ENCODE data around the gene CBL. TPM values are rescaled to one million over a fixed set of nuclear protein-coding genes. Genes with fewer than 3 reads are reported as not detected.

The CBL gene
- total RNA-seq, 3 donors from 2014 or later (not counting 1 experiment from before 2014, with no cell fraction given), result 29.0 to 32.5 (median 30.1) TPM

DNA sequence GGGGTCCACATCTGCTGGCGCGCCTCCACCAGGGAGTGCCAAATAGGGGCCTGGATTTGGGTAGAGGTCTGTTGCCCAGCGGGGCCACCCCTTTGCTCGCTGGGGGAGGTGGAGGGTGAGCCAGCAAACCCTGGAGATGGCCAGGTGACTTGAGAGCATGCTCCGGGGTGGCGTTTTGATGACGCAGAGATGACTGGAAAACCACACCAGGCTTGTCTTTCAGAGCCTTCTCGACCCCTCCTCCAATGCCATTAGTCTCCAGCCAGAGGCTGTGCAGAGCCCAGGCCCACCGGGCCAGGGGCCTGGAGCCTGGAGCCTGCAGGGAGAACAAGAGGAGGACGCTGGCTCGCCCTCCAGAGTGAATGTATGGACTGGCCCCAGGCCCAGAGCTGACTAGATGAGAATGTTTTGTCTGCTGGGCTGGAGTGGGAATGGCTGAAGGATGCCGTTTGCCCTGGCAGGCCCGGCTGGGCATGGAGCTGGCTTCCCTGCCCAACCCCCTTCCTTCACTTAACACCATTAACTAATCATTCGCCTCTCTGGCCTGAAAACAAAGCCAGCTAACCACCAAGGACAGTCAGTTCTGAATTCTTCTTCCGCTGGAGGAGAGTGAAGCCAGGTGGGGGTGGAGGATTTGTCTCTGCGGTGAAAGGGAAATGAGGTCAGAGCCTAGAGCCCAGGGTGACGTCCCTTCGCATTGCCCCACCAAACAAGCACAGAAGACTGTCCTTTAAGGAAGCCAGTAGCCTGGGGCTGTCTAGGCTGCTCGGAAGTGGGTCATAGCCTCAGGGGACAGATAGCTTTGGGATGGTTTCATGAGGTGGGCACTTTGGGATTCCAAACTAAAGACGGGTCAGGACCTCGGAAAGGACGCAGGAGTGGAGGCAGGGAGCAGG, 112.3 kb downstream of the CBL start:
- Mint-ChIP-seq H3K36me3 (no peaks in the 10 kb centered on the region), H3K27ac (peak overlapping the region in 1 of 2 donors; percentile 15), H3K4me3 (peak overlapping the region; percentile 50), H3K9me3 (no peaks in the 10 kb centered on the region), H3K4me1 (peaks cover 0 to 39% of the 10 kb centered on the region in 2 donors), H3K27me3 (ENCODE audit: low read depth in 2 of 2) (peaks cover 20 to 27% of the 10 kb centered on the region in 2 donors)
- DNase-seq (peak in 1 of 2 donors; percentile 67), ATAC-seq (peak in 1 of 3 donors; percentile 14)
- 79% methylated on average over 21 of the region's 22 CpGs for WGBS (ENCODE audit: insufficient coverage)
- Histone ChIP-seq H3K4me3 (ENCODE audit: low read length) (no peak overlapping the region), H3K27me3 (ENCODE audit: control insufficient read depth, insufficient read depth, low read length) (peaks cover 31% of the 10 kb centered on the region), H3K9me3 (ENCODE audit: control insufficient read depth, insufficient read depth, low read length) (no peaks in the 10 kb centered on the region), H3K27ac (ENCODE audit: low read length) (peak overlapping the region; percentile 42), H3K36me3 (ENCODE audit: control insufficient read depth, insufficient read depth, low read length) (no peaks in the 10 kb centered on the region), H3K4me1 (ENCODE audit: control insufficient read depth, insufficient read depth, low read length) (peaks cover 44% of the 10 kb centered on the region)
- intact Hi-C loops (cut with micrococcal nuclease), result no loop called here
- TF ChIP-seq, protein P1, sequence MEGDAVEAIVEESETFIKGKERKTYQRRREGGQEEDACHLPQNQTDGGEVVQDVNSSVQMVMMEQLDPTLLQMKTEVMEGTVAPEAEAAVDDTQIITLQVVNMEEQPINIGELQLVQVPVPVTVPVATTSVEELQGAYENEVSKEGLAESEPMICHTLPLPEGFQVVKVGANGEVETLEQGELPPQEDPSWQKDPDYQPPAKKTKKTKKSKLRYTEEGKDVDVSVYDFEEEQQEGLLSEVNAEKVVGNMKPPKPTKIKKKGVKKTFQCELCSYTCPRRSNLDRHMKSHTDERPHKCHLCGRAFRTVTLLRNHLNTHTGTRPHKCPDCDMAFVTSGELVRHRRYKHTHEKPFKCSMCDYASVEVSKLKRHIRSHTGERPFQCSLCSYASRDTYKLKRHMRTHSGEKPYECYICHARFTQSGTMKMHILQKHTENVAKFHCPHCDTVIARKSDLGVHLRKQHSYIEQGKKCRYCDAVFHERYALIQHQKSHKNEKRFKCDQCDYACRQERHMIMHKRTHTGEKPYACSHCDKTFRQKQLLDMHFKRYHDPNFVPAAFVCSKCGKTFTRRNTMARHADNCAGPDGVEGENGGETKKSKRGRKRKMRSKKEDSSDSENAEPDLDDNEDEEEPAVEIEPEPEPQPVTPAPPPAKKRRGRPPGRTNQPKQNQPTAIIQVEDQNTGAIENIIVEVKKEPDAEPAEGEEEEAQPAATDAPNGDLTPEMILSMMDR (IDR thresholded peaks at IDR 0.05), result no peak

DNA sequence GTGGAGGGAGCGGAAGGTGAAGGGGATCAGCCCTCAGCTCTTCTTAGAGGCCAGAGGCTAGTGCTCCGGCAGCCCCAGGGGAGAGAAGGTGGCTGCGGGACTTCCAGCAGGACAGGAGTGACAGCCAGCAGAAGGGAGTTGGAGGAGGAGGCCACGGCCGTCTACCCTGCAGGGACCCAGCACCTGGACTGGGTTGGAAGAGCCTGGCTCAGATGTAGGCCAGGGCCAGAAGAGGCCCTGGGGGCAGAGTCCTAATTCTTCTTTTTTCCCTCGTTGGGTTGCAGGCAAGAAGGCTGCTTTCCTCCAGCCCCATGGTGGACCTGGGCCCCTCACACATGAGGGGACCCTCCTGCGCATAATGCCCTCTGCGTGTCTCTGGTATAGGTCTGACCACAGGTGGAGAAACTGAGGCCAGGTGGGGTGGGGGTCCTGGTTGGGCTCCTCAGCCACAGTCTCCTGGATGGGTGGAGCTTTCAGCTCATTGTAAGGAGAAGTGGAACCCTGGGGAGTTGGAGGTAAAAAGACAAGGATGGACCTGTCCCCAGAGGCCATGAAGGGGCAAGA, 113.1 kb downstream of the CBL start:
- peaks cover 27 to 31% of the 10 kb centered on the region in 2 donors for H3K27me3 Mint-ChIP-seq (ENCODE audit: low read depth in 2 of 2)
- 83% methylated on average over 8 of the region's 8 CpGs for WGBS (ENCODE audit: insufficient coverage)
- no peak overlapping the region for H3K4me3 ChIP-seq (ENCODE audit: low read length)
- no peaks in the 10 kb centered on the region for H3K36me3 Mint-ChIP-seq
- peak overlapping the region in 1 of 2 donors; percentile 35 for H3K27ac Mint-ChIP-seq
- H3K4me1 Mint-ChIP-seq, result peaks cover 0 to 43% of the 10 kb centered on the region in 2 donors
- H3K9me3 Mint-ChIP-seq, result no peaks in the 10 kb centered on the region
- H3K27me3 ChIP-seq (ENCODE audit: control insufficient read depth, insufficient read depth, low read length), result peaks cover 31% of the 10 kb centered on the region
- peak overlapping the region; percentile 84 for H3K4me3 Mint-ChIP-seq
- TF ChIP-seq, protein P1 (IDR thresholded peaks at IDR 0.05), result no peak
- peak overlapping the region; percentile 42 for H3K27ac ChIP-seq (ENCODE audit: low read length)
- DNase-seq, result no peak
- intact Hi-C loops (cut with micrococcal nuclease), result no loop called here
- H3K4me1 ChIP-seq (ENCODE audit: control insufficient read depth, insufficient read depth, low read length), result peaks cover 44% of the 10 kb centered on the region
- ATAC-seq, result no peak
- H3K36me3 ChIP-seq (ENCODE audit: control insufficient read depth, insufficient read depth, low read length), result no peaks in the 10 kb centered on the region
- no peaks in the 10 kb centered on the region for H3K9me3 ChIP-seq (ENCODE audit: control insufficient read depth, insufficient read depth, low read length)

DNA sequence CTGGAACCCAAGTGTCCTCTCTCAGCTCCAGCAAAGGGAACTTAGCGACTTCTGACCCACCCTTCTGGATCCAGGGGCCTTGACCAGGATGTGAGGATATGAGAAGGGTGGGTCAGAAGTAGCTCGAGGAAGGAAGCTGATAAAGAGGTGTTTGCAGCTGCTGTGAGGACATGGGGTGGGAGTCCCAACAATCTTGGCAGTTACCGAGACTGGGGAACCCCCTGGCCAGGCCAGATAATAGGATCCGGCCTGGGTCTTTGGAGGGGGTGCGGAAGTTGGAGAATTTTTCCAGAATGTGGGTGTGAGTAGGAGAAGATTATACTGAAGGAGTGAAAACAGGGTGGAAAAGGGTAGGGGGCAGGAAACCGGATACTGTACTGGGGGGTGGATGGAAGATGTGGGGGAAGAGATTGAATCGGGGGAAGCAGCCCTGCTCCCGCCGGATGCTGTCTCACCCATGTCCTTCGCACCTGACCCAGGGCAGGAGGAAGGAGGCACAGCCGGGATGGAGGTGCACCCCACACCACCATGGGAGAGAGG, 113.6 kb downstream of the CBL start:
- ATAC-seq (no peak), DNase-seq (no peak)
- Mint-ChIP-seq H3K4me3 (peak overlapping the region; percentile 84), H3K4me1 (peaks cover 0 to 43% of the 10 kb centered on the region in 2 donors), H3K9me3 (no peaks in the 10 kb centered on the region), H3K27ac (peak overlapping the region in 1 of 2 donors; percentile 35), H3K27me3 (ENCODE audit: low read depth in 2 of 2) (peaks cover 27 to 31% of the 10 kb centered on the region in 2 donors), H3K36me3 (no peaks in the 10 kb centered on the region)
- peaks cover 29% of the 10 kb centered on the region for H3K27me3 ChIP-seq (ENCODE audit: control insufficient read depth, insufficient read depth, low read length)
- H3K27ac ChIP-seq (ENCODE audit: low read length), result peak overlapping the region; percentile 42
- H3K4me3 ChIP-seq (ENCODE audit: low read length), result no peak overlapping the region
- H3K4me1 ChIP-seq (ENCODE audit: control insufficient read depth, insufficient read depth, low read length), result peaks cover 44% of the 10 kb centered on the region
- 70% methylated on average over 11 of the region's 11 CpGs for WGBS (ENCODE audit: insufficient coverage)
- no peaks in the 10 kb centered on the region for H3K9me3 ChIP-seq (ENCODE audit: control insufficient read depth, insufficient read depth, low read length)
- intact Hi-C loops (cut with micrococcal nuclease), result loop anchor here (5.0 kb wide), 1 partner anchor 112 kb away; the partner anchor contains the start of gene CBL
- TF ChIP-seq, protein P1 (IDR thresholded peaks at IDR 0.05), result no peak
- H3K36me3 ChIP-seq (ENCODE audit: control insufficient read depth, insufficient read depth, low read length), result no peaks in the 10 kb centered on the region

All from natural killer cell (primary cell).